Neural crest cell (in vitro differentiated cells): ENCODE data around the gene ELMOD2. TPM values are rescaled to one million over a fixed set of nuclear protein-coding genes. Genes with fewer than 3 reads are reported as not detected.
"Not testable (repeated sequence)": the region's sequence is repeated elsewhere in the genome, so short reads cannot be mapped to it uniquely, and the experiment has no call there.

ENCODE experiments used
- DNase-seq: peaks from one replicate; pipeline ENCODE4 v3.0.0; 2021; ENCODE audit warnings: low read depth, mixed read lengths, low spot score
- H3K27ac Mint-ChIP-seq: one replicate; pipeline ENCODE4 v1.8.0; 2021; ENCODE audit warnings: mild to moderate bottlenecking, mixed read lengths; ENCODE audit not compliant: unreplicated experiment
- H3K27me3 Mint-ChIP-seq: 2 replicates; pipeline ENCODE4 v1.8.0; 2021; ENCODE audit warnings: low read depth, mild to moderate bottlenecking, mixed read lengths
- H3K36me3 Mint-ChIP-seq: 2 replicates; pipeline ENCODE4 v1.8.0; 2021; ENCODE audit warnings: low read depth, mild to moderate bottlenecking, mixed read lengths
- H3K4me1 Mint-ChIP-seq: 2 replicates; pipeline ENCODE4 v1.8.0; 2021; ENCODE audit warnings: mixed read lengths
- H3K4me3 Mint-ChIP-seq: one replicate; pipeline ENCODE4 v1.8.0; 2021; ENCODE audit warnings: mild to moderate bottlenecking, mixed read lengths
- H3K9me3 Mint-ChIP-seq: 2 replicates; pipeline ENCODE4 v1.8.0; 2021; ENCODE audit warnings: mixed read lengths
- CTCF ChIP-seq: fragments of 200-600 bp; sonication (generic); conservative IDR thresholded peaks from 2 replicates; pipeline ENCODE4 v1.5.0; 2021; ENCODE audit warnings: antibody characterized with exemption, mild to moderate bottlenecking
- total RNA-seq: library from RNA; stranded (reverse); gene quantifications from 2 replicates; pipeline ENCODE4 v1.2.1, GENCODE V29; 2021

Gene ELMOD2
- total RNA-seq, 1 donor from 2014 or later = 49.1 TPM

GRCh38 chr4:140499391-140499790 lies 24.6 kb upstream of the ELMOD2 start:
- no peak for TF ChIP-seq CTCF
- peaks cover 4% of the 10 kb centered on the region for H3K4me1 Mint-ChIP-seq
- no peaks in the 10 kb centered on the region for H3K9me3 Mint-ChIP-seq
- peak overlapping the region; percentile 10 for H3K4me3 Mint-ChIP-seq
- peaks cover 78% of the 10 kb centered on the region for H3K27me3 Mint-ChIP-seq
- no peaks in the 10 kb centered on the region for H3K36me3 Mint-ChIP-seq
- H3K27ac Mint-ChIP-seq = no peak overlapping the region
- no peak for DNase-seq

- Mint-ChIP-seq H3K9me3 (peaks cover 2% of the 10 kb centered on the region), H3K4me3 (no peak overlapping the region), H3K27me3 (peaks cover 68% of the 10 kb centered on the region), H3K4me1 (no peaks in the 10 kb centered on the region), H3K27ac (no peak overlapping the region), H3K36me3 (no peaks in the 10 kb centered on the region)
- DNase-seq = no peak
- TF ChIP-seq CTCF = no peak
These were observed 19.7 kb upstream of the ELMOD2 start for GRCh38 chr4:140504261-140504660.

GRCh38 chr4:140513765-140514164 lies 10.2 kb upstream of the ELMOD2 start:
- H3K9me3 Mint-ChIP-seq, H3K36me3 Mint-ChIP-seq, DNase-seq, H3K4me1 Mint-ChIP-seq, H3K27ac Mint-ChIP-seq, H3K4me3 Mint-ChIP-seq: not testable (repeated sequence)
- H3K27me3 Mint-ChIP-seq = peaks cover 42% of the 10 kb centered on the region

GRCh38 chr4:140515423-140515822 lies 8.5 kb upstream of the ELMOD2 start:
- Mint-ChIP-seq H3K9me3 (peaks cover 8% of the 10 kb centered on the region), H3K27me3 (peaks cover 31% of the 10 kb centered on the region), H3K4me1 (peaks cover 4% of the 10 kb centered on the region), H3K27ac (no peak overlapping the region), H3K36me3 (no peaks in the 10 kb centered on the region), H3K4me3 (no peak overlapping the region)
- no peak for TF ChIP-seq CTCF
- DNase-seq = no peak

GRCh38 chr4:140523370-140523856 lies 555 bp upstream of the ELMOD2 start:
- no peak for DNase-seq
- TF ChIP-seq CTCF = no peak
- no peak overlapping the region for H3K27ac Mint-ChIP-seq
- H3K27me3 Mint-ChIP-seq = no peaks in the 10 kb centered on the region
- peaks cover 16% of the 10 kb centered on the region for H3K36me3 Mint-ChIP-seq
- peak overlapping the region; percentile 93 for H3K4me3 Mint-ChIP-seq
- no peaks in the 10 kb centered on the region for H3K9me3 Mint-ChIP-seq
- peaks cover 29% of the 10 kb centered on the region for H3K4me1 Mint-ChIP-seq

- Mint-ChIP-seq H3K27me3 (no peaks in the 10 kb centered on the region), H3K27ac (no peak overlapping the region), H3K4me1 (peaks cover 24% of the 10 kb centered on the region), H3K36me3 (peaks cover 38% of the 10 kb centered on the region), H3K9me3 (no peaks in the 10 kb centered on the region), H3K4me3 (no peak overlapping the region)
- TF ChIP-seq CTCF = no peak
- no peak for DNase-seq
These were observed 5.5 kb downstream of the ELMOD2 start for GRCh38 chr4:140529434-140529833.
